A549 (cell line): ENCODE measurements around the gene ZNF846. TPM values are rescaled to one million over a fixed set of nuclear protein-coding genes. Genes with fewer than 3 reads are reported as not detected.

Source experiments
- ATAC-seq, 2 experiments: fragments of 200-7000 bp in 1 of 2; fragments of >200 bp in 1 of 2; cut with Nextera tagmentation in 1 of 2; cut with Tn5 transposase in 1 of 2; 3 replicates each; pipeline versions ENCODE4 v1.8.0 to v1.9.1; 2018 to 2020; ENCODE audit warnings: mild to moderate bottlenecking in 1 of 2, moderate library complexity in 1 of 2
- CTCF ChIA-PET: fragments of 300-600 bp; sonication (Branson Sonifier 250); formaldehyde crosslinking; extraction: SDS; loops from one replicate; lab custom pipeline; 2021; ENCODE audit warnings: antibody characterized with exemption, inconsistent platforms; lab: Yijun Ruan, JAX
- POLR2A ChIA-PET: fragments of 350-600 bp; formaldehyde crosslinking; extraction: SDS; loops from one replicate; lab custom pipeline; 2021; ENCODE audit warnings: antibody characterized with exemption, inconsistent platforms; lab: Yijun Ruan, JAX
- DNase-seq, 2 experiments: peaks; one replicate each; pipeline versions ENCODE4 v3.0.0 to v3.0.0-alpha.2; 2011 to 2016; ENCODE audit warnings: low read depth in 1 of 2, low spot score in 1 of 2
- FAIRE-seq: peaks from 2 replicates; lab custom pipeline; 2011; peaks lifted over from hg19 to GRCh38; lab: Jason Lieb, UNC
- H3K27ac ChIP-seq, 2 experiments: fragments of >200 bp; sonication (Bioruptor Twin); formaldehyde crosslinking; 3 replicates each; pipeline ENCODE4 v1.5.1; 2016 to 2017
- H3K4me1 ChIP-seq: fragments of >200 bp; sonication (Bioruptor Twin); formaldehyde crosslinking; 3 replicates; pipeline ENCODE4 v1.6.1; 2016
- H3K4me2 ChIP-seq: fragments of >200 bp; sonication (Bioruptor Twin); formaldehyde crosslinking; 3 replicates; pipeline ENCODE4 v1.6.1; 2016
- H3K4me3 ChIP-seq: fragments of >200 bp; sonication (Bioruptor Twin); formaldehyde crosslinking; 3 replicates; pipeline ENCODE4 v1.5.1; 2016
- H3K9me3 ChIP-seq: fragments of >200 bp; sonication (Bioruptor Twin); formaldehyde crosslinking; 3 replicates; pipeline ENCODE4 v1.6.1; 2016
- ATOH8 ChIP-seq: fragments of 250-450 bp; sonication (Bioruptor Pico); IDR thresholded peaks from 2 replicates; pipeline ENCODE4 v1.5.0; 2020; ENCODE audit warnings: low read depth, mild to moderate bottlenecking, moderate library complexity
- BHLHE40 ChIP-seq: IDR thresholded peaks from 2 replicates; pipeline ENCODE4 v1.6.1; 2012; ENCODE audit warnings: low read depth, low read length, inconsistent platforms
- CBX2 ChIP-seq: fragments of 200-600 bp; sonication (generic); IDR thresholded peaks from 2 replicates; pipeline ENCODE4 v1.6.1; 2016; ENCODE audit warnings: low read depth, mild to moderate bottlenecking, borderline replicate concordance
- CEBPB ChIP-seq, 2 experiments: fragments of >200 bp in 1 of 2; sonication (Bioruptor Twin) in 1 of 2; formaldehyde crosslinking in 1 of 2; IDR thresholded peaks; 2 replicates each; pipeline ENCODE4 v1.6.1; 2012 to 2016
- CHD2 ChIP-seq: fragments of 150-350 bp; IDR thresholded peaks from 2 replicates; pipeline ENCODE4 v1.6.1; 2014; ENCODE audit warnings: low read length; ENCODE audit not compliant: partially characterized antibody
- CTCF ChIP-seq: fragments of >200 bp; sonication (Bioruptor Twin); formaldehyde crosslinking; IDR thresholded peaks from 3 replicates; pipeline ENCODE4 v1.5.1; 2016
- FOSB ChIP-seq: fragments of 250-450 bp; sonication (Bioruptor Pico); IDR thresholded peaks from 2 replicates; pipeline ENCODE4 v1.5.0; 2020; ENCODE audit warnings: mild to moderate bottlenecking, moderate library complexity
- HDAC2 ChIP-seq: fragments of 200-600 bp; sonication (generic); IDR thresholded peaks from 2 replicates; pipeline ENCODE4 v1.6.1; 2016
- MAFK ChIP-seq: fragments of 450-650 bp; IDR thresholded peaks from 2 replicates; pipeline ENCODE4 v1.6.1; 2014; ENCODE audit not compliant: partially characterized antibody
- MAZ ChIP-seq: fragments of 150-350 bp; IDR thresholded peaks from 2 replicates; pipeline ENCODE4 v1.6.1; 2014; ENCODE audit warnings: antibody characterized with exemption, low read depth, low read length, borderline replicate concordance
- NFE2L2 ChIP-seq: fragments of 150-350 bp; conservative IDR thresholded peaks from 2 replicates; pipeline ENCODE4 v1.6.1; 2014; ENCODE audit warnings: low read length
- NPAS2 ChIP-seq: fragments of 250-450 bp; sonication (Bioruptor Pico); IDR thresholded peaks from 2 replicates; pipeline ENCODE4 v1.8.0; 2022; ENCODE audit warnings: mild to moderate bottlenecking, moderate library complexity, borderline replicate concordance
- PBX3 ChIP-seq: IDR thresholded peaks from 2 replicates; pipeline ENCODE4 v1.6.1; 2012
- RARB ChIP-seq: fragments of 250-450 bp; sonication (Bioruptor Pico); IDR thresholded peaks from 2 replicates; pipeline ENCODE4 v1.8.0; 2021; ENCODE audit warnings: mild to moderate bottlenecking, moderate library complexity
- RFX5 ChIP-seq: fragments of 450-650 bp; IDR thresholded peaks from 2 replicates; pipeline ENCODE4 v1.7.1; 2014; ENCODE audit warnings: antibody characterized with exemption, mild to moderate bottlenecking, moderate library complexity
- SMC3 ChIP-seq: fragments of >200 bp; sonication (Bioruptor Twin); formaldehyde crosslinking; IDR thresholded peaks from 3 replicates; pipeline ENCODE4 v1.6.1; 2018; ENCODE audit warnings: inconsistent platforms
- ZC3H11A ChIP-seq: fragments of 450-650 bp; IDR thresholded peaks from 2 replicates; pipeline ENCODE4 v1.6.1; 2014; ENCODE audit warnings: antibody characterized with exemption, mild to moderate bottlenecking
- ZNF302 ChIP-seq: fragments of 250-450 bp; sonication (Bioruptor Pico); IDR thresholded peaks from 2 replicates; pipeline ENCODE4 v1.9.0; 2021; ENCODE audit warnings: inconsistent platforms, mild to moderate bottlenecking, moderate library complexity
- WGBS: methylation state at CpG from one replicate; pipeline ENCODE4 v1.1.6; 2017; ENCODE audit errors: missing lambda C conversion rate; 5-methylcytosine and 5-hydroxymethylcytosine counted together
- polyA plus RNA-seq, 4 experiments: library from polyadenylated mRNA; depleted of rRNA in 3 of 4; stranded (reverse); fragments of >200 nt; fragmentation: RNase III in 1 of 4; extraction: RNeasy Plus Mini Kit Qiagen cat#74134 plus additional on column Dnase treatment in 1 of 4; gene quantifications; 2 replicates in 3 of 4; 3 replicates in 1 of 4; pipeline ENCODE4 v1.2.3, GENCODE V29; 2011 to 2017
- TF ChIP-seq, protein P1 (sequence below): fragments of >200 bp; sonication (Bioruptor Twin); formaldehyde crosslinking; IDR thresholded peaks from 3 replicates; pipeline ENCODE4 v1.6.1; 2016

The ZNF846 gene
- polyA plus RNA-seq, 2 of the 4 experiments (the other 2 are of a cell fraction), result 2.1 to 4.5 TPM

- no peak for TF ChIP-seq ATOH8 (CRISPR knock-in tag)
Observed at GRCh38 chr19:9724157-9724556, 44.4 kb downstream of the ZNF846 start (continued).

DNA sequence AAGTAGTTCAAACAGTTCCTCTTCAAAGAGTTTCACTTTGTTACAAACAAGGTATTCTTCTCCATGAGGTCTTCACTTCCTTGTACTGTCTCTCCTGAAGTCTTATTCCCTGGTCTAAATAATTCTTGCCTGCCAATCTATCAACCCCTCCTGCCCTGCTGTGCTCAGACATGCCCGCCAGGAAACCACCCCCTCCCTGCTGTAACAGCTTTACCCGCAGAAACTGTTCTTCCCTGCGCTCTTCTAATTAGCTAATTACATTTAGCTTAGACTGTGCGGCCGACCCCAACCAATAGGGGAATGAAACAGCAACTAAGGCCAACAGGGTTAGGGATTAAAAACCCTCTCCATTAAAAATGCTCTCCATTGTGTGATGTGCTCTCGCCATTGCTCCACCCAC, 46.7 kb downstream of the ZNF846 start:
- H3K9me3 ChIP-seq, result no peaks in the 10 kb centered on the region; the same call in 2 of the 3 replicates
- no peak overlapping the region for H3K4me3 ChIP-seq
- no peak overlapping the region for H3K27ac ChIP-seq
- DNase-seq, result no peak
- no peak for ATAC-seq
- 28% methylated on average over 6 of the region's 6 CpGs for WGBS
- no peak overlapping the region for H3K4me2 ChIP-seq
- no peaks in the 10 kb centered on the region for H3K4me1 ChIP-seq
- no peak for TF ChIP-seq PBX3
- no peak for TF ChIP-seq RFX5
- no peak for TF ChIP-seq NFE2L2
- no peak for TF ChIP-seq MAFK
- TF ChIP-seq FOSB, result no peak
- TF ChIP-seq SMC3, result no peak
- TF ChIP-seq BHLHE40, result no peak
- no peak for TF ChIP-seq HDAC2
- TF ChIP-seq MAZ, result no peak
- TF ChIP-seq CTCF, result no peak
- POLR2A ChIA-PET, result no interaction called here
- CTCF ChIA-PET, result interaction anchor here (0.5 kb wide), 1 partner anchor 654 kb away, joined by 3 read pairs; no protein-coding TSS in a partner anchor
- FAIRE-seq, result no peak

GRCh38 chr19:9720541-9720940, 48.0 kb downstream of the ZNF846 start:
- WGBS, result 21% methylated on average over 4 of the region's 4 CpGs
- Histone ChIP-seq H3K4me1 (no peaks in the 10 kb centered on the region), H3K9me3 (no peaks in the 10 kb centered on the region; the same call in 2 of the 3 replicates), H3K4me3 (no peak overlapping the region), H3K4me2 (no peak overlapping the region), H3K27ac (no peak overlapping the region)
- TF ChIP-seq CTCF, result no peak
- no peak for TF ChIP-seq NPAS2 (CRISPR knock-in tag)
- TF ChIP-seq NFE2L2, result no peak
- TF ChIP-seq ZNF302 (CRISPR knock-in tag), result no peak
- TF ChIP-seq CEBPB (IDR thresholded peaks at IDR 0.05), result no peak
- TF ChIP-seq CHD2, result no peak
- TF ChIP-seq, protein P1, sequence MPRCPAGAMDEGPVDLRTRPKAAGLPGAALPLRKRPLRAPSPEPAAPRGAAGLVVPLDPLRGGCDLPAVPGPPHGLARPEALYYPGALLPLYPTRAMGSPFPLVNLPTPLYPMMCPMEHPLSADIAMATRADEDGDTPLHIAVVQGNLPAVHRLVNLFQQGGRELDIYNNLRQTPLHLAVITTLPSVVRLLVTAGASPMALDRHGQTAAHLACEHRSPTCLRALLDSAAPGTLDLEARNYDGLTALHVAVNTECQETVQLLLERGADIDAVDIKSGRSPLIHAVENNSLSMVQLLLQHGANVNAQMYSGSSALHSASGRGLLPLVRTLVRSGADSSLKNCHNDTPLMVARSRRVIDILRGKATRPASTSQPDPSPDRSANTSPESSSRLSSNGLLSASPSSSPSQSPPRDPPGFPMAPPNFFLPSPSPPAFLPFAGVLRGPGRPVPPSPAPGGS, result no peak
- no peak for TF ChIP-seq ZC3H11A
- TF ChIP-seq CBX2, result no peak
- no peak for TF ChIP-seq RARB (CRISPR knock-in tag)
- TF ChIP-seq MAZ, result no peak
- CTCF ChIA-PET, result no interaction called here
- no peak for DNase-seq
- no peak for FAIRE-seq
- POLR2A ChIA-PET, result no interaction called here
- ATAC-seq, result no peak
